NCI-H774 (cell line): ENCODE measurements around the gene PPP3CA.
"Not testable (repeated sequence)": the region's sequence is repeated elsewhere in the genome, so short reads cannot be mapped to it uniquely, and the experiment has no call there.

Source experiments
- DNase-seq: peaks from one replicate; lab custom pipeline; 2025; lab: John Stamatoyannopoulos, UW

PPP3CA gene

DNA sequence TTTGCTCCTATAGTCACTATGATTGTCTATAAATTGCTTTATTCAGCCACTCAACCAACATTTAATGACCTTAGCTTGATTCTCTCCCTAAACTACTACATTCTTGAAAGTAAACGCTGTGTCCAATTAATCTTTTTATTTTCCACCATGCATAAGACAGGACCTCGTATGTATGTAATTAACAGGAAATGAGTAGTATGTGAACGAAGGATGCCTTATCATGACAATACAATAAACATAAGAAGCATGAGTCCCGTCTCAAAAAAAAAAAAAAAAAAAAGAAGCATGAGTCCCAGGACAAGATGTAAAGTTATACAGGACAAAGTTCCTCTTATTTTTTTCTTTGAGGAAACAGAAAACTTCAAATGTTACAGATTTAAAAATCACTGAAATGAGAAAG, 92.5 kb downstream of the PPP3CA start:
- DNase-seq = no peak

DNA sequence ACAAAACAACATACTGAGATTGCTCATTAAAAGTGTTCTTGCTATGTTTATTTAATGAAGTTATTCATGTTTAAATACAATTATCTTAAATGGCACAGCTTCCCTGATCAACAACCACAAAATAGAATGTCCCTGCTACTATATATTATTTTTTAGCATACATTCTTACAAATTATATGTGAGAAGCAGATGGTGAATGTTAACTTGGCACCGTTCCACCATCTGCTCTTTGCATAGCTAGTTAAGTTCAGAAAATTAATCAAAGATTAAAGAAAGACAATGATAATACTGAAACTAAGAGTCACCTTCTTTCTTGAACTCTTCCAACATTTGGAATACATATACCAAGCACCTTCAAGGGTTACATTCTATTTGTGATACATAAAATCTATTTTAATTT, 94.2 kb downstream of the PPP3CA start:
- DNase-seq = no peak

DNA sequence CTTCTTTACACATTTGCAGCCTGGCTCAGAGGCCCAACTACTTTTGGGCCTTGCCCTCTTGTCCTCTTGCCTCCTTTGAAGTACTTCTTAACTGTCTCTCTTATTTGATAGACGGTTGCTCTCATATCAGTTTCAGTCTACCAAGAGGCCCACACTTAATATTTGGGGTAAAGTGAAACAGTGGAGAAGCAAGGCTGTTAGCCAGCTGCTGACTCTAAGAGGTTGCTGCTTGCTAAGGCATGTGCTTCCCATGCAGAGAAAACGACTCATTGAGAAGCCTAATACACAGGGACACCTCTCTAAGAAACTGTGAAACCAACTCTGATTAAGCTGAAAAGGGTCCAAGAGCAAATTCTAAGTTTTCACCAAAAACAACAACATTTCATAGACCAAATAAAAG, 94.6 kb downstream of the PPP3CA start:
- no peak for DNase-seq

DNA sequence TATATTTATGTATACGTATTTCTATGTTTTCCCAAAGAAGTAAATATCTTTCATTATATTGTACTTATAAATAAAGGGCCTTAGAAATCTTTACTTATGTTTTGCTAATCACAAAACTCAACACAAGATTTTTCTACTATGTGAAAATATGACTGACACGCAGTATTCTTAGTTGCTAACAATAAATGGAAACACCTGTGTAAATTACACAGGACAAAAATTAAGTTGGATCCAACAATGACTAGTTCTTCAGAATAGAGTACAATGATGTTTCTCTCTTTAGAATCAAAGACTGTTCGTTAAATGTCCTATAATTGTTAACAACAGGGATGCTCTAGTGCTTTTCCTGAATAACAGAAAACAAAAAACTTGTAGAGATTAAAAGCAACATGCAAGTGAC, 96.1 kb downstream of the PPP3CA start:
- DNase-seq = no peak

DNA sequence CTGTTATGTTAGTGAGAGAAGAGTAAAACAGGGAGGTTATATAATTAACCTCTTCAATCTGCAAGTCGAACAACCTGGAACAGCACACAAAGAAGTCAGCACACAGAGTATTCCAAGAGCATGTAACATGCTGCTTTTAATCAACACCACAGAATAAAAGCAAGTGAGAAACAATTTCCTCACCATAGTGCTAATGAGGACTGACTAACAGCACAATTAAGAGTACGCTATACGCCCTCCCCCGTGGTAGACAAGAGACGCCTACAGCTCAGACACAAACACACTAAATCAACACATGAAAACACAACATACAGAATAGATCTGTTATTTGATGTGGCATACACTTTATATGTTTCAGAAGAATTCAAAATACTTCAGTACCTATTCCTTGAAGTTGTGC, 103.0 kb downstream of the PPP3CA start:
- no peak for DNase-seq

DNA sequence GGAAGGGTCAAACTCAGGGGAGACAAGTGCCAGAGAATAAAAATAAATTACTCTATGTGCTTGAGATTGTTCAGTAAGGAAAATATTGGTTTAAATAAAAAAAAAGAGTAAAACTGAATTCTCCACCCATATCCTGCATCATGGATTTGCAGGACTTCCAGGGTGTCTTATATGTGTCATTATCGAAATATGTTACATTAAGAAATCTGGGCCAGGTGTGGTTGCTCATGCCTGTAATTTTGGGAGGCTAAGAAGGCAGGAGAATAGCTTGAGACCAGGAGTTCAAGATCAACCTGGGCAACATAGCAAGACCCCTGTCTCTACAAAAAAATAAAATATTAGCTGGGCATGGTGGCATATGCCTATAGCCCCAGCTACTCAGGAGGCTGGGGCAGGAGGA, 104.9 kb downstream of the PPP3CA start:
- no peak for DNase-seq

DNA sequence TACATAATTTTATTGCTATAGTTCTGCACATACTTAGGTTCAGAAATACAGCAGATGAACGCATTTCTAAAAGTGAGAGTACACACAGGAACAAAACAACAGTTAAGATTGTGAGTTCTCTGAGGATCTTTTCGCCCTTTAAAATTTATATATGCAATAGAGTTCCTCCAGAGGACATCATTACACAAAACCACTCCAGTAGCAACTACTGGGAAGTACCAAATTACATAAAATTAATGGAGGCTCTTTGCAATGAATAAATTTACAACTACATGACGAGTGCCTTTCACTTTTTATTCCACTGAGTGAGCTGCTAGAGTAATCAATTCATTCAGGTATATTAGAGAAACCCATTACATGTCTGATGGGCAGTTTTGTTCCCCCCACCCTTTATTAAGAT, 107.2 kb downstream of the PPP3CA start:
- no peak for DNase-seq

DNA sequence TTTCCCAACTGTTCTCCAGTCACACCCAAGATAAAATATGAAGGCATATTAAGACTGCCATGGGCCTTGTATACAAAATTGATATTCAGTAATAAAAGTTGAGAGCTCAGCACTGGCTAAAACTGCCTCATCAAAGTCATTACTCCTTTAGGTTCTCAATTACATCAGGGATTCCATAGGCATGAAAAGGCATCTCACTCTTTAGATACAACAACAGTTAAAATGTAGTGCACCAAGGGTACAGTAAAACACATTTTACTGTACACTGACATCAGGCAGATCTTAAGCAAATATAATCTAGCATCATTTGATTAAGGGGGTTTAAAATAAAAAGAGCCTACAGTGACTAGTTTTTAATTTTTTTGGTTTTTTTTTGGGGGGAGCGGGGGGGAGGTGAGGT, 107.7 kb downstream of the PPP3CA start:
- no peak for DNase-seq

DNA sequence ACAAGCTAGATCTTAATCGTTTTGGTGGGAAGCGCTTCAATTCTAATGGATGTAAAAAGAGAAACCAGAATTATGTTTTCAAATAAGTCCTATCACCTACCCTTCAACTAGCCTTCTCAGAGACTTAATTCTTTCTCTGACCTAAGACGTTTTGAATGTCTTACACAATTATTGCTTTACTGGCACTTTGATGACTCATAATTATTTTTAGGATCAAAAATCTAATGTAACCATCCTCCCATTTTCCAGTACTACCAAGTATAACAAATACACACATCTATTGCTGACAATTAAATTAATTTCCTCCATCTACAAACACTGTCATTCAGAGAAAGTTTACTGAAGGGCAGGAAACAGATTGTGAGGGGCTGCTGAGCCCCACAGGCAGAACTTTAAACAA, 108.6 kb downstream of the PPP3CA start:
- DNase-seq = no peak

DNA sequence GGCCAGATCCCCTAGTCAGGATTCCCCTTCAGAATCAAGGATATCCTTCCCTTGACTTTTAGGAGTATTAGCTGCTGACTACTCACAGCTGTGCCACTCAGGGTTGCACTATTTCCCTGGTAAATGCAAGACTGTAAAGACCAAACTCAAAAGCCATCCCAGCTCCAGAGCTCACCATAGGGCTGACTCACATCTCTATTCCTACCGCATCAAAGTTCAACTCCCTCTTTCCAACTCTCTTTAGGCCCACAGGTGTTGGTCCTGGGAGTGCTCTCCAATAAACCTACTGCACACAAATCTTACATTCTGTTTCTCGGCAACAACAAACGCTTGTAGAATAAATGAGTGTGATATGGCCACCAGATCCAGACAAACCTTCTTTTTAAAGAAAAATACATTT, 109.6 kb downstream of the PPP3CA start:
- no peak for DNase-seq

DNA sequence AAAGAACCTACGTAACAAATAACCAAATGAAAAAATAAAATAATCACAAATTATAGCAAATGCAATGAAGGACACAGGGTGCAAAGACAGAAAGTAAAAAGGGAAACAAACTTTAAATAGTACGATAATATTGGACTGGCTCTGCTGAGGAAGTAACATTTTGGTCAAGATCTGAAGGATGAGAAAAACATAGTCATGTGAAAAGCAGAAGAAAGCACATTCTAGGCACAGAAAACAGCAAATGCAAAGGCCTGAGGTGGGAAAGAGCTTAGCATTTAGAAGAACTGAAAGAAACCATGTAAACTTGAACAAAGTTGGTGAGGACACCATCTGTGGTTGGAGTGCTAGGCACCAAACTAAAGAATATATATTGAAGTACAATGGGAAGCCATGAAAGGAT, 111.2 kb downstream of the PPP3CA start:
- DNase-seq = no peak

DNA sequence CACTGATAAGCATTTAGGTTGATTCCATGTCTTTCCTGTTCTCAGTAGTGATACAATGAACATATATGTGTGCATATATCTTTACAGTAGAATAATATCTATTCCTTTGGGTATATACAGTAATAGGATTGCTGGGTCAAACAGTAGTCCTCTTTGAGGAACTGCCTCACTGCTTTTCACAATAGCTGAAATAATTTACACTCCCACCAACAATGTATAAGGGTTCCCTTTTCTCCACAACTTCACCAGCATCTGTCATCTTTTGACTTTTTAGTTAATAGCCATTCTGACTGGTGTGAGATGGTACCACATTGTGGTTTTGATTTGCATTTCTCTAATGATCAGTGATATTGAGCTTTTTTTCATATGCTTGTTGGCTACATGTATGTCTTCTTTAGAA, 113.2 kb downstream of the PPP3CA start:
- DNase-seq = not testable (repeated sequence)

DNA sequence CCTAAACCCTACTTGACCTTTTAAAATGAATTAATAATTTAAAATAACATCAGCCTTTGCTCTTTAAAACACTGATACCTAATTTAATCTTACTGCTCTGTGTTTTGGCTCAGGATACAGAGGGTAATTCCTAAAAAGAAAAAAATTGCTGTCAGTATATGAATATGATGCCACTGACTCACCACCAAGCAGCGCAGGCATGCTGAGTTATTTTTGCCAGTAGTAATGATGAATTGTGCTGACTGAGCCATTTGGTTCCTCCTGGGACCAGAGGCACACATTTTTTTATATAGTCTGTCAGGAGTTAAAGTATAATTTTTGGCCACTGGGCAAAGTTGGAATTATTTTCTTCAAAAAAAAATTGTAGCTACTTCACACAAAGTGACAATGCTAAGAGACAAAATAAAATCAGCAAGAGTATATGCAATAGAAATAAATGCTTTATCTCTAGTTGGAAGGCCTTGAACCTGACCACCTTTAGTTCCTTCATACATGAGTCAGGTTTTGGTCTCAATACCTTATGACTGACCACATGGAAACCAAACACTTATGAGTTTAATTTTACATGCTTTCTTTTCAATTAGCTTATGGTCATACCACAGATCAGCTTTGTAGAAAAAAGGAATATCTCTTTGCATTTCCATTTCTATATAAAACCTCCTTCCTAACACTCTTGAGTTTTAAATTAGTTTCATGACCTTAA, 115.1 kb downstream of the PPP3CA start:
- no peak for DNase-seq

DNA sequence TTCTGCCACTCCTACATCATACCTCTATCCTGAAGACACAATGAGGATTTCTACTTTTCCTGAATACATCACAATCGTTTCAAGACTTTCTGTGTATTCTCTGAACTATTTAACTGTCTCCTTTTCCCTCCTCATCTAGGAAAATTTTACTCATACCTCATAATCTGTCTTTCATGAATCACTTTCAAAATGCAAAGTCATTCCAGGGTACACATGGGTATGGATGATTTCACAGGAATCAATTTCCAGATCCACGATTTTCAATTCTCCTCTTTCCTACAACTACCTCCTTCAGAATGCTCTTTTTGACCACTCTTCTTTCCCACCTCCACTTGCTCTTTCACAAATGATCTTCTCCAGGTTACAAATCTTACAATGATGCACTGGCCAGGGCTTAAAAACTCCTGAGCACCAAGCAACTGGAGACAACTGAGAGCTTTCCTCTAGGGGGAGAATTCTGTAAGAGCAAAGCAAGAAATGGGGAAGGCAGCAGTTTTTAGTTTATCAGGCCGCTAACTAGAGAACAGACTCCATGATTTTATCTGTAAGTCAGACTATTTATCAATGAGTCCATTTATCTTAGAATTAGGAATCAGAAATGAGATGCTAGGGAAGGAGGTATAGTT, 116.4 kb downstream of the PPP3CA start:
- no peak for DNase-seq

DNA sequence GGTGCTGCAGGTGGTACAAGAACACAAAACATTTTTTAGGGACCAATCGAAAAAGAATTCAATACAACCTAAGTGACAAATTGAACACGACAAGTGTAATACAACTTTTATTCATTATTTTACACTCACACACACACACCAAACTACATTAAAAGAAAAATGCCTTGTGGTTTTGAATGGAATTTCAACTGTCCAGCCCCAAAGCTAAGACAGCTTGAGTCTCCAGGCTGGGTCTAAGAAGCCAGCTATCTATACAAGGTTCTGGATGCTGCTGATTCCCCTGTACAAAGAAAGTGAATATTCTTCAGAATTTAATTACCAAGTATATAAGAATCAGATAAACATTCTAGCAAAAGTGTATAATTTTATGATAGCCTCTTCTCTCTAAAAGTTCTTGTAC, 118.2 kb downstream of the PPP3CA start:
- DNase-seq = no peak

DNA sequence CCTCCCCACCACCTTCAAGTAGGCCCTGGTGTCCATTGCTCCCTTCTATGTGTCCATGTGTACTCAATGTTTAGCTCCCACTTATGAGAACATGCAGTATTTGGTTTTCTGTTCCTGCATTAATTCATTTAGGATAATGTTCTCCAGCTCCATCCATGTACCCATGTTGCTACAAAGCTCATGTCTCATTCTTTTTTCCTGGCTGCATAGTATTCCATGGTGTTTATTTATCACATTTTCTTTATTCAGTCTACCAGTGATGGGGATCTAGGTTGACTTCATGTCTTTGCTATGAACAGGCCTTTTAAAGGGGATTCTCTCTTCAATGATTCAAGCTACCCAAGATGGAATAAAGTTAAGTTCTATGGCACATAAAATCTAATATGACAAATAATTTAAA, 119.6 kb downstream of the PPP3CA start:
- DNase-seq = no peak

DNA sequence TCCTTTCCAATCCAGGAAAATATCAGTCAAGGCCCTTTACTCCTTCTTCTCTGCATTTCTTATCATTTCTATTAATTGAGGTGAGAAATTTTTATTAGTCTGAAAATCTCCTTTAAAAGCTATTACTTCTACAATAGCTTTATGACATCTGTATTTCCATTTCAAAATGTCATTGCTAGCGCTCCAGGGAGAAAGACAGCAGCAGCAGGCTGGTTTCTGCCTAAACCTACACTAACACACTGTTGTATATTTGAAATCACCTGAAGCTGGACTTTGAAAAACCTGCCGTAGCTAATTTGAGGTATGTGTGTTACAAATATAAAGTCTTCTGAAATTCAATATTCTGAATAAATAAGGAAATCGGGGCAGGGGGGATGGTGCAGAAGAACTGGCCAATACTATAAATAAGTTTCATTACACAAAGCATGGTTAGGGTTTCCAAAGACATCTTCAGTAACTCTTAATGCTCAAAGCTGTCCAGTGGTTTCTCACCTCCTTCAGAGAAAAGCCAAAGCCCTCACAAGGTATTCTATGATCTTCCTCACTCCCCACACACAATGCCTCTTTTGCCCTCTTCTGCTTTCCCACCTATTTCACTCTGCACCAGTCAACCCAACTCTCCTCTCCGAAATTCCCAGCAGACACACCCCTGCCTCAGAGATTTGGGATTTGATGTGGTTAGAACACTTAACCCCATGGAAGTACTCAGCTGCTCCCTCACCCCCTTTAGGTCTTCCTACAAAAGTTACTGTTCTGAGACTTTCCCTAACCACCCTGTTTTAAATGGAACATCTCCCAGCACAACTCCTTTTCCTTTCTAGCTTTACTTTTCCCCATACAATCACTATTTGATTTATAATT, 122.7 kb downstream of the PPP3CA start:
- DNase-seq = no peak

DNA sequence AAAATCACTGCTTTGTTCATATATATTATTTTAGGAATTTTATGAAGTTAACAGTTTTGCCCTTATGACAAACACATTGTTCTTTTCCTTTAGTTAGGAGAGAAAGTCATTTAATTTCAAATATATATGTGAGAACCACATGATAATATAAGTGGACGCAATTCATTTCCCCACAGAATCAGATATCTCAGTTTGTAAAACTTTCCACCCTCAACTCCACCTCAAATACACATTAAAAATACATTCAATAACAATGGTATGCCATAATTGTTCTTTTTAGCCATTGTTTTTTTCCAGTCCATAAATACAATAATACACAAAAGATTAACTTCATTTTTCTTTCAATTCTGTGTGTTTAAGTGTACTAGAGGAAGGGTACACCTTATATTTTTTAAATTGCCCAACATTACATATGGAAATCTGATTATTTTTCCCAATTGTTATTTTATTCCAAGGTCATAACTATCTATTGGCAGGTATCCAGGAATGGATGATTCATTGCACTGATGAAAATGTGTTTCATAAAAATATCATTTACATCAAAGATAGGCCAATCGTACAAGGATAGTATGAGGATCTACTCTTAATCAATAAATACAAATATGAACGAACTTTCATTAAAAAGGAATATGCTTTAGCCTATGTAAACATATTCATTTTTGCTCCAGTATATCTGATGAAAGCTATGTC, 125.0 kb downstream of the PPP3CA start:
- DNase-seq = no peak

DNA sequence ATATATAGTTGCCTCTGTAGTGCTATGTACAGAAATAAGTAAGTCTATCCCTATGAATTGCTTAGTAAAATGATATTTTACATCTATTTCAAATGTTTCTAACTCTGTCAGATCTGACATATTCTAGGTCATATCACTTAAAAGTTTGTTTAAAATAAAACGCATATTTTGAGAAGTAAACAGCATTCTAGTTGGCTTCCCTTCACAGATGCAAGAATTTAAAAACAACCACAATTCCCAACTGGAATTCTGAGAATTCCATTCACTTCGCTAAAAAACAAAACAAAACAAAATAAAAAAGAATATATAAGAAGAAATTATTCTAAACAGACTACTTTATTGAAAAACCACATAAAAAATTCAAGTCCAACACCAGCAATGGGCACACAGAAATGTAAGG, 126.0 kb downstream of the PPP3CA start:
- DNase-seq = no peak

DNA sequence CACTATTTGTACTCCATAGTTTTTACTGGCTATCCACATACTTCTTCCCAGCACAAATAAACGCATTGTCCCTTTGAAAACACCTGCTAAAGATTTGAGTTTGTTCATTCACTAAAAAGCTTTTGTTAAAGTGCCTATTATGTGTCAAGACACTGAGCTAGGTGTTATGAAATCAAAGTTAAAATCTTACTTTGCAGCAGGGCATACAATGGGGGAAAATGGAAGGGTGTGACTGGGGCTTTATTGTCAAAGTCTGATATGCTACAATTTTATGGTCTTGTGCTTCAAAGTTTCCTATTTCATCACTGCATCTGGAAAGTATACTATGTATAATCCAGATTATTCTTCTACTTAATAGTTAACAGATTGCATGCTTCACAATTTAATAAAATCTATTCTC, 128.4 kb downstream of the PPP3CA start:
- no peak for DNase-seq

DNA sequence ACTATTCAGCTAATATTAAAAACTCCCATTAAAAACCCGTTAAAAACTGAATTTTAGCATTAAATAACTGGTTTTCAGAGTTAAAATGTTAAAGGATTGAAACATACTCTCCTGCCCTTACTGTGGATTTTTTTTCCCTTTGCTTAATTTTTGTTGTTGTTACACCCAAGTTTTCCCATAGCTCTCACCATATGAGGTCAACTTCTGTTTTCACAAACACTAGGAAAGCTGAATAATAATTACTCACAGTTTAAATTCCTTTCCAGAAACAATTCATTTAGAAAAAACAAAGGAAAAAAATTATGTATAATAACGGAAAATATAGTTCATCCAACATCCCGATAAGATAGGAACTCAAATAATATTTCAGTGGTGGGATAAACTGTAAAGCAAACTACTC, 129.0 kb downstream of the PPP3CA start:
- no peak for DNase-seq

DNA sequence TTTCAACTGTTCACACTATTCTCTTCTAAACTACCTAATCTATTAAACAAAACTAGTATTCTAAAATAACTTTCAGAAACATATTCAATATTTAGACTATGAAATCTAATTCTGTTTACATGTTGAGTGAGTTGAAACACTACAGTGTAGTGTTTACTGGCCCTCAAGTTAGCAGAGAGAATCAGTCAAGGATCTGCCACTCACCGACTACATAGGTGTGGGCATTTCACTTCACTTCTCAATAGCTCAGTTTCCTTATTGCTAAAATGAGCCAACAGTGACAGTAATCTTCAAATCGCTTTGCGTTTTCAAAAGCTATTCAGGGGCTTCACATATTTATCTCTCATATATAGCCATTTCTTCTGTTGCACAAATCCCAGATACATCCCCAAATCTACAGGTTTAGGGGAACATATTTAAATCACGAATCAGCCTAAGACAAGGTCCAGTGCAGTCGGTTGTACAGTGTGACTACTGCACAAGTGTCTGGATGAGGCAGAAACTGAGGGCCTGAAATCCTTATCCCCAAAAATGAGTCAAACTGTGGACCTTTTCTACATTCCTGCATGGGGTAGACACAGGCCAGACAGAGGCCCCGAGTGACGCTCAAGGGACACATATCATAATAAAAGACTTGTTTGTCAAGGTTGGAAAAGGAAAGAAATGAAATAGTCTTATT, 129.8 kb downstream of the PPP3CA start:
- no peak for DNase-seq
